Lower lobe of right lung (tissue), 2 donors: ENCODE results near the gene MGARP. TPM values are rescaled to one million over a fixed set of nuclear protein-coding genes. Genes with fewer than 3 reads are reported as not detected.

ENCODE experiments used
- ATAC-seq, 2 donors: fragments of 200-7000 bp; cut with Tn5 transposase; one replicate each; pipeline ENCODE4 v1.9.1; 2020 to 2022; ENCODE audit warnings: mild to moderate bottlenecking in 2 of 2, moderate library complexity in 2 of 2
- DNase-seq: peaks from one replicate; pipeline ENCODE4 v3.0.0-alpha.2; 2020
- H3K27ac ChIP-seq: fragments of 200-600 bp; one replicate; pipeline ENCODE4 v1.8.0; 2022
- H3K27me3 ChIP-seq: fragments of 200-600 bp; one replicate; pipeline ENCODE4 v1.8.0; 2022; ENCODE audit warnings: low read depth
- H3K36me3 ChIP-seq: fragments of 200-600 bp; one replicate; pipeline ENCODE4 v1.8.0; 2022; ENCODE audit warnings: mild to moderate bottlenecking
- H3K4me1 ChIP-seq: fragments of 200-600 bp; one replicate; pipeline ENCODE4 v1.8.0; 2022
- H3K4me3 ChIP-seq: fragments of 200-600 bp; one replicate; pipeline ENCODE4 v1.8.0; 2022; ENCODE audit warnings: mild to moderate bottlenecking
- H3K9me3 ChIP-seq: fragments of 200-600 bp; one replicate; pipeline ENCODE4 v1.8.0; 2022
- intact Hi-C: fragments of 100-400 bp; cut with DNase I; formaldehyde crosslinking; loops from one replicate; pipeline ENCODE4 v1.11.0; 2022
- total RNA-seq: library from RNA; stranded (reverse); fragmentation: NEBNext Ultra II Directional; extraction: Animal tissue kit (Norgen Biotek cat#: 25700); gene quantifications from one replicate; pipeline ENCODE4 v1.2.1, GENCODE V29; 2021
- TF ChIP-seq, protein P1 (sequence below): fragments of 200-600 bp; IDR thresholded peaks from one replicate; pipeline ENCODE4 v1.8.0; 2022; ENCODE audit warnings: antibody characterized with exemption, mild to moderate bottlenecking
- donor health status: DM: no; HTN: yes; CAD: no; lungs with severe emphysema.

Gene MGARP
- total RNA-seq, 1 donor from 2014 or later: not detected

DNA sequence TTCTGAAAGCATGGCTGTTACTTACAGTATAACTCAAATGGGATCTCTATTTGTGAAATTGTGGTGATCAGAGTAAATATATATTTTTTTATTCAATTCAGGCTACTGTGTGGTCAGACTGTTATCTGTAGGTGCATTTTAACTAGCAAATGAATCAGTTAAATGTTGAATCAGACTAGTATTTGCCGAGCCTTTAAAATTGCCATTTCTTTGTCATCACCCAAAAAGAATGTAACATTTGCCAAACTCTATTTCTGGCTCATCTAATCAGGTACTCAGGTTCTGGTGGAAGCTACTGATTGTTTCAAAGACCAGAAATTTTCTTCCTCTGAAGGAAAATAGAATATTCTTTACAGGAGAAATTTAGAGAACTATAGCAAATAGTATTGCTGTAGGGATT lies 19.5 kb upstream of the MGARP start:
- DNase-seq (no peak), ATAC-seq (no peak)
- H3K27me3 ChIP-seq: no peaks in the 10 kb centered on the region
- H3K4me1 ChIP-seq: peaks cover 37% of the 10 kb centered on the region
- H3K27ac ChIP-seq: no peak overlapping the region
- intact Hi-C loops: no loop called here
- H3K9me3 ChIP-seq: no peaks in the 10 kb centered on the region
- no peak overlapping the region for H3K4me3 ChIP-seq
- no peaks in the 10 kb centered on the region for H3K36me3 ChIP-seq
- TF ChIP-seq, protein P1, sequence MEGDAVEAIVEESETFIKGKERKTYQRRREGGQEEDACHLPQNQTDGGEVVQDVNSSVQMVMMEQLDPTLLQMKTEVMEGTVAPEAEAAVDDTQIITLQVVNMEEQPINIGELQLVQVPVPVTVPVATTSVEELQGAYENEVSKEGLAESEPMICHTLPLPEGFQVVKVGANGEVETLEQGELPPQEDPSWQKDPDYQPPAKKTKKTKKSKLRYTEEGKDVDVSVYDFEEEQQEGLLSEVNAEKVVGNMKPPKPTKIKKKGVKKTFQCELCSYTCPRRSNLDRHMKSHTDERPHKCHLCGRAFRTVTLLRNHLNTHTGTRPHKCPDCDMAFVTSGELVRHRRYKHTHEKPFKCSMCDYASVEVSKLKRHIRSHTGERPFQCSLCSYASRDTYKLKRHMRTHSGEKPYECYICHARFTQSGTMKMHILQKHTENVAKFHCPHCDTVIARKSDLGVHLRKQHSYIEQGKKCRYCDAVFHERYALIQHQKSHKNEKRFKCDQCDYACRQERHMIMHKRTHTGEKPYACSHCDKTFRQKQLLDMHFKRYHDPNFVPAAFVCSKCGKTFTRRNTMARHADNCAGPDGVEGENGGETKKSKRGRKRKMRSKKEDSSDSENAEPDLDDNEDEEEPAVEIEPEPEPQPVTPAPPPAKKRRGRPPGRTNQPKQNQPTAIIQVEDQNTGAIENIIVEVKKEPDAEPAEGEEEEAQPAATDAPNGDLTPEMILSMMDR: no peak

DNA sequence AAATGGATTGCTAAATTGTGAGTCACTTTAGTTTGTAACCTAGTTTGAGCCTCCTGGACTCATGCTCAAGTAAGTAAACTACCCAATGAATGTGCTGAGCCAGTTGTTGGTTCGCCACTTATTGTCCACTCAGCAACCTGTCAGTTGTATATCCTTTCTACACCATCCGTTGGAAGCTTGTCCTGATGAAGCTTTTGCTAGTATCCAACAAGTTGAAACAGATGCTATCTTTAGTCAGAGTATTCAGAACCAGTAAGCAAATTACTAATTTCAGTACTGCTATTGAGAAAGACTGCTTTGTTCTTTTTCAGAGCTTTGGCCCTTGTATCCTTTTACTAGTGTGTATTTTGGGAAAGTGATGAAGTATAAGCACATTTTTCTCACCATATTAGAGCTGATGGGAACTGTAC lies 17.0 kb upstream of the MGARP start:
- H3K27ac ChIP-seq: no peak overlapping the region
- ATAC-seq (no peak), DNase-seq (no peak)
- TF ChIP-seq, protein P1: no peak
- H3K4me1 ChIP-seq: peaks cover 17% of the 10 kb centered on the region
- H3K4me3 ChIP-seq: no peak overlapping the region
- no peaks in the 10 kb centered on the region for H3K27me3 ChIP-seq
- H3K36me3 ChIP-seq: peaks cover 17% of the 10 kb centered on the region
- H3K9me3 ChIP-seq: no peaks in the 10 kb centered on the region
- intact Hi-C loops: no loop called here

DNA sequence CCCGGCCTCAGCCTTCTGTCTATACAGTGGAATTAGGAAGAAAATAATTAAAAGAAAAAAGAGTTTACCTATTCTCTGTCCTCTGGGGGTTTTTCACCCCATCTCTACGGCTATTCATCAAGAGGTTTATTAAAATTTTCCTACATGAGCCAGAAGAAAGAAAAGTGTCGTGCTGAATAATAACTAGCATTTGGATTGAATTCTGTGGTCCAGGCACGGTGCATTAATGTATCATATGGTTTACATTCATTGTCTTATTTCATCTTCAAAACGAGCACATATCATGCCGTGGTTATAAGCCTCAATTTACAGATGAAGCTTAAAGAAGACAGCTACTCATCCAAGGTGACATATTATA lies 15.9 kb upstream of the MGARP start:
- no peak for ATAC-seq
- DNase-seq: no peak
- peak overlapping the region; percentile 90 for H3K27ac ChIP-seq
- H3K4me1 ChIP-seq: peaks cover 17% of the 10 kb centered on the region
- H3K4me3 ChIP-seq: peak overlapping the region; percentile 85
- no peaks in the 10 kb centered on the region for H3K27me3 ChIP-seq
- H3K9me3 ChIP-seq: no peaks in the 10 kb centered on the region
- peaks cover 28% of the 10 kb centered on the region for H3K36me3 ChIP-seq
- intact Hi-C loops: no loop called here
- TF ChIP-seq, protein P1: no peak

DNA sequence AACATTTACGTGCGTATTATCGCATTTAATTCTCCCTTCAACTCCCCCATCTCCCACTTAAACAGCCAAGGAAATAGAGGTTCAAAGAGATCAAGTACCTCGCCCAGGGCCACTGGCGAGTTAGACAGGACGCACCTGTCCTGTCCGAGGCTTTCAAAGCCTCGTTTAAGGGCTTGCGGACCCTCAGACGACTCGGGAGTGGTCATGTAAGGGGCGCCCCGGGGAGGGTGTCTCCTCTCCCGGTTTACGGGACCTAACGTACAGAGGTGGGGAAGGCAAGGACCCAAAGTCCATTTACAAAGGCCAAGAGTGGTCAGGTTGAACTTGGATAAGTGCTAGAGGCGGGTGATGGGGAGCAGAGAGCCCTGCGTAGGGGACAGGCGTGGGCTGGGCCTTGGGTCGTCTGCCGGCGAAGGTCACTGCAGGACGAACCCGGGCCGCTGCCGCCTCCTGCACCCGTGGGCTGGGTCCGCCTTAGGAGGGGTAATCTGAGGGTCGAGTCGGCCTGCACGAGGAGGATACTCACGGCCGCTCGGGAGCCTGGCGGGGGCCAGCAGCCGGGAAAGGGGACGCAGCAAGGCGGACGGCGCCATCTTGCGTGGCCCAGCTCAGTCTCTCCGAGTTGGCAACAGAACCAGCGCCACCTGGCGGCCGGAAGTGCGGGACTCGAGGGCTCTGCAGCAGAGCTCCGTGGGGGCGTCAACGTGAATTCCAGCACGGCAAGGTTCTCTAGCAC lies 15.3 kb upstream of the MGARP start:
- Histone ChIP-seq H3K27ac (peak overlapping the region; percentile 90), H3K4me3 (peak overlapping the region; percentile 85)
- intact Hi-C loops: no loop called here

DNA sequence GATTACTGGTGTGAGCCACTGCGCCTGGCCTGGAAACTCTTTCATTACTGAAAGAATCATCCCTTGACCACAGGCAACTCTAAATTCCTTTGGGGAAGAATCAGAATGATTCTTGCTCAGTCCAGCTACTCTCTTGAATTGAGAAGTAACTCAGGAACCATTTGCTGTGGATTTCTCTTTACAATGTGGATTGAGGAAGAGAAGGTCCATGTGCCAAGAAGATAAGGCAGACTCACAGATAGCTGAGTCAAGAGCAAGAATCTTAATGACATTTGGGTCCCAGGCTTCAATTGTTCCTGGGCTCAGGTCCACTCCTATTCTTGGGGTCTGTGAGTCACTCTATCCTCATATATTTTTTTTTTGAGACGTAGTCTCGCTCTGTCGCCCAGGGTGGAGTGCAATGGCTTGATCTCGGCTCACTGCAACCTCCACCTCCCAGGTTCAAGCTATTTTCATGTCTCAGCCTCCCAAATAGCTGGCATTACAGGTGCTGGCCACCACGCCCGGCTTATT lies 6.2 kb upstream of the MGARP start:
- Histone ChIP-seq H3K27me3 (no peaks in the 10 kb centered on the region), H3K4me3 (no peak overlapping the region), H3K36me3 (peaks cover 36% of the 10 kb centered on the region), H3K27ac (no peak overlapping the region), H3K4me1 (no peaks in the 10 kb centered on the region), H3K9me3 (no peaks in the 10 kb centered on the region)
- no peak for DNase-seq
- no peak for ATAC-seq
- TF ChIP-seq, protein P1: no peak
- intact Hi-C loops: no loop called here

More for the DNA sequence above, 15.3 kb upstream of the MGARP start:
- ATAC-seq (peak; percentile 98 to 99), DNase-seq (peak; percentile 98)
- no peaks in the 10 kb centered on the region for H3K27me3 ChIP-seq
- TF ChIP-seq, protein P1: peak; percentile 94
- no peaks in the 10 kb centered on the region for H3K9me3 ChIP-seq
- H3K4me1 ChIP-seq: peaks cover 13% of the 10 kb centered on the region
- peaks cover 34% of the 10 kb centered on the region for H3K36me3 ChIP-seq
